HL-60 (cell line): ENCODE data around the gene SSC5D.

ENCODE experiments used
- POLR2AphosphoS5 ChIP-seq: IDR thresholded peaks from 2 replicates; pipeline ENCODE4 v1.6.1; 2012; ENCODE audit warnings: low read depth
- SPI1 ChIP-seq: IDR thresholded peaks from 2 replicates; pipeline ENCODE4 v1.6.1; 2012; ENCODE audit warnings: low read depth, mild to moderate bottlenecking, borderline replicate concordance
- TF ChIP-seq, protein P1 (sequence below): IDR thresholded peaks from one replicate; pipeline ENCODE4 v1.5.1; 2011; ENCODE audit warnings: low read length, control low read depth, inconsistent platforms; ENCODE audit not compliant: insufficient read depth
- TF ChIP-seq, protein P2 (sequence below): IDR thresholded peaks from 2 replicates; pipeline ENCODE4 v1.6.1; 2012; ENCODE audit warnings: low read depth; ENCODE audit not compliant: insufficient replicate concordance

DNA sequence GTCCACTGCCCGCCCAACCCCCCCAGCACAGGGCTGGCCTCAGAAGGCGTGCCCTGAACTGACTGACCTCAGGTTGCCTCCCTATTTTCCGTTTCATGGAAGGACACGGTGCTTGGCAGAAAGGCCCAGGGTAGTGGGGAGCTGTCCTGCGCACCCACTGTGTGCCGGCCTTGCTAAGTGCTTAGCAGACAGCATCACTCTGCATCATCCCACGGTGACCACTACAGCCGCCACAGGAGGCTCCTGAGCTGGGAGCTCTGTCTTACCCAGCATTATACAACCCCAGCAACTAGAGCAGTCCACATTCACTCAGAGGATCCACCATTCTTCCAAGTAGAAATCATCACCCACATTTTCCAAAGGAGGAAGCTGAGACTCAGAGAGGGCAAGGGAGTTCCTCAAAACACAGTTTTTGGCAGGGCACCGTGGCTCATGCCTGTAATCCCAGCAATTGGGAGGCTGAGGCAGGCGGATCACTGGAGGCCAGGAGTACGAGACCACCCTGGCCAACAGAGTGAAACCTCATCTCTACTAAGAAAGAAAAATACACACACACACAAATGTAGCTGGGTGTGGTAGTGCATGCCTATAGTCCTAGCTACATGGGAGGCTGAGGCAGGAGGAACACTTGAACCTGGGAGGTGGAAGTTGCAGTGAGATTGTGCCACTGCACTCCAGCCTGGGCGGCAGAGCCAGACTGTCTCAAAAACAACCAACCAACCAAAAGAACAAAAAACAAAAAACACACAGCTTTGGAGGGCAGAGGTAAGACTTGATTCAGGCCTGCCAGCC, 47.1 kb downstream of the SSC5D start:
- TF ChIP-seq, protein P1, sequence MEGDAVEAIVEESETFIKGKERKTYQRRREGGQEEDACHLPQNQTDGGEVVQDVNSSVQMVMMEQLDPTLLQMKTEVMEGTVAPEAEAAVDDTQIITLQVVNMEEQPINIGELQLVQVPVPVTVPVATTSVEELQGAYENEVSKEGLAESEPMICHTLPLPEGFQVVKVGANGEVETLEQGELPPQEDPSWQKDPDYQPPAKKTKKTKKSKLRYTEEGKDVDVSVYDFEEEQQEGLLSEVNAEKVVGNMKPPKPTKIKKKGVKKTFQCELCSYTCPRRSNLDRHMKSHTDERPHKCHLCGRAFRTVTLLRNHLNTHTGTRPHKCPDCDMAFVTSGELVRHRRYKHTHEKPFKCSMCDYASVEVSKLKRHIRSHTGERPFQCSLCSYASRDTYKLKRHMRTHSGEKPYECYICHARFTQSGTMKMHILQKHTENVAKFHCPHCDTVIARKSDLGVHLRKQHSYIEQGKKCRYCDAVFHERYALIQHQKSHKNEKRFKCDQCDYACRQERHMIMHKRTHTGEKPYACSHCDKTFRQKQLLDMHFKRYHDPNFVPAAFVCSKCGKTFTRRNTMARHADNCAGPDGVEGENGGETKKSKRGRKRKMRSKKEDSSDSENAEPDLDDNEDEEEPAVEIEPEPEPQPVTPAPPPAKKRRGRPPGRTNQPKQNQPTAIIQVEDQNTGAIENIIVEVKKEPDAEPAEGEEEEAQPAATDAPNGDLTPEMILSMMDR: no peak
- TF ChIP-seq, protein P2, sequence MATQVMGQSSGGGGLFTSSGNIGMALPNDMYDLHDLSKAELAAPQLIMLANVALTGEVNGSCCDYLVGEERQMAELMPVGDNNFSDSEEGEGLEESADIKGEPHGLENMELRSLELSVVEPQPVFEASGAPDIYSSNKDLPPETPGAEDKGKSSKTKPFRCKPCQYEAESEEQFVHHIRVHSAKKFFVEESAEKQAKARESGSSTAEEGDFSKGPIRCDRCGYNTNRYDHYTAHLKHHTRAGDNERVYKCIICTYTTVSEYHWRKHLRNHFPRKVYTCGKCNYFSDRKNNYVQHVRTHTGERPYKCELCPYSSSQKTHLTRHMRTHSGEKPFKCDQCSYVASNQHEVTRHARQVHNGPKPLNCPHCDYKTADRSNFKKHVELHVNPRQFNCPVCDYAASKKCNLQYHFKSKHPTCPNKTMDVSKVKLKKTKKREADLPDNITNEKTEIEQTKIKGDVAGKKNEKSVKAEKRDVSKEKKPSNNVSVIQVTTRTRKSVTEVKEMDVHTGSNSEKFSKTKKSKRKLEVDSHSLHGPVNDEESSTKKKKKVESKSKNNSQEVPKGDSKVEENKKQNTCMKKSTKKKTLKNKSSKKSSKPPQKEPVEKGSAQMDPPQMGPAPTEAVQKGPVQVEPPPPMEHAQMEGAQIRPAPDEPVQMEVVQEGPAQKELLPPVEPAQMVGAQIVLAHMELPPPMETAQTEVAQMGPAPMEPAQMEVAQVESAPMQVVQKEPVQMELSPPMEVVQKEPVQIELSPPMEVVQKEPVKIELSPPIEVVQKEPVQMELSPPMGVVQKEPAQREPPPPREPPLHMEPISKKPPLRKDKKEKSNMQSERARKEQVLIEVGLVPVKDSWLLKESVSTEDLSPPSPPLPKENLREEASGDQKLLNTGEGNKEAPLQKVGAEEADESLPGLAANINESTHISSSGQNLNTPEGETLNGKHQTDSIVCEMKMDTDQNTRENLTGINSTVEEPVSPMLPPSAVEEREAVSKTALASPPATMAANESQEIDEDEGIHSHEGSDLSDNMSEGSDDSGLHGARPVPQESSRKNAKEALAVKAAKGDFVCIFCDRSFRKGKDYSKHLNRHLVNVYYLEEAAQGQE: no peak
- TF ChIP-seq POLR2AphosphoS5: no peak
- TF ChIP-seq SPI1: peak; percentile 25; the same call in 1 of the 2 replicates
